Liver (tissue), 9 donors: ENCODE results near the gene RBM6. TPM values are rescaled to one million over a fixed set of nuclear protein-coding genes. Genes with fewer than 3 reads are reported as not detected.

ENCODE experiments used
- DNase-seq: peaks from one replicate; pipeline ENCODE4 v3.0.0-alpha.2; 2017; ENCODE audit warnings: low spot score
- H3K27ac ChIP-seq, 2 donors: one replicate each; pipeline ENCODE4 v1.7.0; 2013; ENCODE audit warnings: inconsistent platforms in 2 of 2, low read length in 2 of 2, control low read depth in 1 of 2, low read depth in 1 of 2, mild to moderate bottlenecking in 1 of 2
- H3K27me3 ChIP-seq, 4 donors: one replicate each; pipeline versions ENCODE4 v1.6.1 to v1.7.0; 2013; ENCODE audit warnings: low read length in 3 of 4, inconsistent platforms in 1 of 4, mild to moderate bottlenecking in 1 of 4, moderate library complexity in 1 of 4; ENCODE audit not compliant: control insufficient read depth in 4 of 4, insufficient read depth in 4 of 4
- H3K36me3 ChIP-seq, 4 donors: one replicate each; pipeline versions ENCODE4 v1.6.1 to v1.7.0; 2013; ENCODE audit warnings: low read length in 3 of 4, mild to moderate bottlenecking in 3 of 4, low read depth in 1 of 4, moderate library complexity in 1 of 4; ENCODE audit not compliant: control insufficient read depth in 4 of 4, insufficient read depth in 3 of 4
- H3K4me1 ChIP-seq, 4 donors: one replicate each; pipeline versions ENCODE4 v1.6.1 to v1.7.0; 2013; ENCODE audit warnings: low read length in 3 of 4, mild to moderate bottlenecking in 3 of 4, moderate library complexity in 1 of 4; ENCODE audit not compliant: control insufficient read depth in 4 of 4, insufficient read depth in 4 of 4
- H3K4me3 ChIP-seq, 3 donors: one replicate each; pipeline versions ENCODE4 v1.6.1 to v1.7.0; 2013; ENCODE audit warnings: low read length in 3 of 3, control low read depth in 1 of 3, low read depth in 1 of 3, mild to moderate bottlenecking in 1 of 3
- H3K9ac ChIP-seq, 2 donors: one replicate each; pipeline ENCODE4 v1.7.0; 2013; ENCODE audit warnings: low read length in 2 of 2, mild to moderate bottlenecking in 2 of 2, moderate library complexity in 2 of 2, control low read depth in 1 of 2, low read depth in 1 of 2
- H3K9me3 ChIP-seq, 4 donors: one replicate each; pipeline versions ENCODE4 v1.6.1 to v1.7.0; 2013; ENCODE audit warnings: low read length in 3 of 4; ENCODE audit not compliant: control insufficient read depth in 4 of 4
- ATF3 ChIP-seq: IDR thresholded peaks from 2 replicates; pipeline ENCODE4 v1.6.1; 2016; ENCODE audit warnings: antibody characterized with exemption
- CTCF ChIP-seq: fragments of 150-350 bp; IDR thresholded peaks from 2 replicates; pipeline ENCODE4 v1.5.1; 2017; ENCODE audit warnings: improper control_type of control experiment, low read depth, low read length; ENCODE audit not compliant: missing input control
- EGR1 ChIP-seq, 2 donors: IDR thresholded peaks; 2 replicates each; pipeline ENCODE4 v1.6.1; 2016 to 2018; ENCODE audit warnings: antibody characterized with exemption in 2 of 2, low read depth in 2 of 2
- FOXA1 ChIP-seq: IDR thresholded peaks from 2 replicates; pipeline ENCODE4 v1.6.1; 2016; ENCODE audit warnings: antibody characterized with exemption
- FOXA2 ChIP-seq: IDR thresholded peaks from 2 replicates; pipeline ENCODE4 v1.6.1; 2016; ENCODE audit warnings: antibody characterized with exemption
- GABPA ChIP-seq, 2 donors: IDR thresholded peaks in 1 of 2; conservative IDR thresholded peaks in 1 of 2; 2 replicates each; pipeline ENCODE4 v1.6.1; 2016; ENCODE audit warnings: antibody characterized with exemption in 2 of 2, mild to moderate bottlenecking in 1 of 2, moderate library complexity in 1 of 2
- HNF4A ChIP-seq, 2 donors: conservative IDR thresholded peaks; 2 replicates each; pipeline ENCODE4 v1.6.1; 2016; ENCODE audit warnings: antibody characterized with exemption in 2 of 2, mild to moderate bottlenecking in 2 of 2
- HNF4G ChIP-seq: IDR thresholded peaks from 2 replicates; pipeline ENCODE4 v1.6.1; 2016; ENCODE audit warnings: antibody characterized with exemption
- JUND ChIP-seq, 2 donors: IDR thresholded peaks; 2 replicates each; pipeline ENCODE4 v1.6.1; 2016; ENCODE audit warnings: antibody characterized with exemption in 2 of 2
- MAX ChIP-seq: IDR thresholded peaks from 2 replicates; pipeline ENCODE4 v1.6.1; 2016; ENCODE audit warnings: antibody characterized with exemption
- NR2F2 ChIP-seq: IDR thresholded peaks from 2 replicates; pipeline ENCODE4 v1.6.1; 2016; ENCODE audit warnings: antibody characterized with exemption
- RAD21 ChIP-seq, 2 donors: IDR thresholded peaks; 2 replicates each; pipeline ENCODE4 v1.6.1; 2016; ENCODE audit warnings: antibody characterized with exemption in 2 of 2, mild to moderate bottlenecking in 2 of 2
- REST ChIP-seq: IDR thresholded peaks from 2 replicates; pipeline ENCODE4 v1.6.1; 2016; ENCODE audit warnings: antibody characterized with exemption, mild to moderate bottlenecking
- RXRA ChIP-seq, 2 donors: IDR thresholded peaks; 2 replicates each; pipeline ENCODE4 v1.6.1; 2017 to 2018; ENCODE audit warnings: antibody characterized with exemption in 2 of 2, mild to moderate bottlenecking in 1 of 2
- SP1 ChIP-seq: IDR thresholded peaks from 2 replicates; pipeline ENCODE4 v1.6.1; 2018; ENCODE audit warnings: antibody characterized with exemption, mild to moderate bottlenecking
- TAF1 ChIP-seq: conservative IDR thresholded peaks from 2 replicates; pipeline ENCODE4 v1.6.1; 2016; ENCODE audit warnings: antibody characterized with exemption, mild to moderate bottlenecking
- YY1 ChIP-seq: IDR thresholded peaks from 2 replicates; pipeline ENCODE4 v1.6.1; 2016; ENCODE audit warnings: antibody characterized with exemption, mild to moderate bottlenecking
- WGBS: extraction: QIAGEN DNeasy Blood & Tissue Kit; methylation state at CpG from one replicate; pipeline ENCODE4 v1.1.7; 2013; 5-methylcytosine and 5-hydroxymethylcytosine counted together
- polyA plus RNA-seq, 2 donors: library from polyadenylated mRNA; stranded (reverse) in 1 of 2; unstranded in 1 of 2; fragments of 200-250 nt in 1 of 2; fragments of >200 nt in 1 of 2; fragmentation: Nextera tagmentation in 1 of 2; extraction: Ambion mirVana in 1 of 2; gene quantifications; one replicate each; pipeline versions ENCODE4 v1.2.1 to v1.2.3, GENCODE V29; 2013 to 2015
- total RNA-seq, 2 donors: library from RNA; depleted of rRNA; stranded (reverse); fragments of >200 nt; gene quantifications; one replicate each; pipeline ENCODE4 v1.2.3, GENCODE V29; 2014
- donor health status: healthy.
- donor health status: healthy.
- donor health status: healthy.
- donor health status: healthy.
- donor health status: healthy.

RBM6 gene
- total and polyA plus RNA-seq, 4 donors, result 10.9 to 59.2 (median 37.5) TPM

- no peaks in the 10 kb centered on the region for H3K27me3 ChIP-seq
- TF ChIP-seq YY1 (no peak), CTCF (no peak), MAX (no peak), HNF4G (no peak), NR2F2 (no peak), TAF1 (no peak), FOXA2 (no peak), HNF4A (conservative IDR thresholded peaks at IDR 0.05) (no peak), REST (no peak), GABPA (IDR thresholded peaks at IDR 0.05 in 1 of 2, conservative IDR thresholded peaks at IDR 0.05 in 1 of 2) (no peak), FOXA1 (no peak), RXRA (IDR thresholded peaks at IDR 0.05) (no peak), EGR1 (IDR thresholded peaks at IDR 0.05; ENCODE audit: low read depth in 2 of 2) (no peak), RAD21 (IDR thresholded peaks at IDR 0.05) (no peak)
- H3K36me3 ChIP-seq, result peaks cover 45 to 96% (median 93%) of the 10 kb centered on the region in 4 donors
- H3K27ac ChIP-seq, result no peak overlapping the region
- no peaks in the 10 kb centered on the region for H3K9me3 ChIP-seq
- DNase-seq, result no peak
- H3K9ac ChIP-seq, result no peak overlapping the region
- 94% methylated on average over 3 of the region's 3 CpGs for WGBS
- no peak overlapping the region for H3K4me3 ChIP-seq
- no peaks in the 10 kb centered on the region for H3K4me1 ChIP-seq
These were observed 172.5 kb downstream of the RBM6 start for GRCh38 chr3:50112462-50112861.

GRCh38 chr3:50117120-50117519 lies 177.2 kb downstream of the RBM6 start:
- TF ChIP-seq SP1 (no peak), NR2F2 (no peak), JUND (IDR thresholded peaks at IDR 0.05) (no peak), GABPA (IDR thresholded peaks at IDR 0.05 in 1 of 2, conservative IDR thresholded peaks at IDR 0.05 in 1 of 2) (no peak), ATF3 (no peak), REST (no peak), RXRA (IDR thresholded peaks at IDR 0.05) (no peak), TAF1 (no peak), FOXA2 (no peak)
- peaks cover 28 to 82% (median 71%) of the 10 kb centered on the region in 4 donors for H3K36me3 ChIP-seq
- H3K4me1 ChIP-seq, result no peaks in the 10 kb centered on the region
- DNase-seq, result no peak
- H3K9me3 ChIP-seq, result no peaks in the 10 kb centered on the region
- no peak overlapping the region for H3K4me3 ChIP-seq
- 94% methylated on average over 8 of the region's 8 CpGs for WGBS
- H3K9ac ChIP-seq, result no peak overlapping the region
- no peaks in the 10 kb centered on the region for H3K27me3 ChIP-seq
- no peak overlapping the region for H3K27ac ChIP-seq
